ENCODE data around the gene ASPM.

DNA sequence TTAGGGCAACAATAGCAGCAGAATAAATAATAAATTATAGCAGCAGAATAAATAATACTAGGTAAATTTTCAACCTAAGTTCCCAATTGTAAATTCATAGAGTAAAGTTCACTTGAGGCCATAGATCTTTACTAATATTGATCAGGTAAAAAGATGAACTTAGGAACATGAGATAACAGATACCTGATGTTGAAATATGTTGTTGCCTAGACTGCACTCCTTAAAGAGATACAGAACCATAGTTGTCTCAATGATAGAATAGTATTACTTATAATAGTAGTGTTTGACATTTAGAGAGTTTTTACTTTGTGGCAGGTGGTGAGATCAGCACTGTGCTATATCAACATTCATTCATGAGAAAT is 79.0 kb downstream of the ASPM start:
- TF ChIP-seq, protein P1, sequence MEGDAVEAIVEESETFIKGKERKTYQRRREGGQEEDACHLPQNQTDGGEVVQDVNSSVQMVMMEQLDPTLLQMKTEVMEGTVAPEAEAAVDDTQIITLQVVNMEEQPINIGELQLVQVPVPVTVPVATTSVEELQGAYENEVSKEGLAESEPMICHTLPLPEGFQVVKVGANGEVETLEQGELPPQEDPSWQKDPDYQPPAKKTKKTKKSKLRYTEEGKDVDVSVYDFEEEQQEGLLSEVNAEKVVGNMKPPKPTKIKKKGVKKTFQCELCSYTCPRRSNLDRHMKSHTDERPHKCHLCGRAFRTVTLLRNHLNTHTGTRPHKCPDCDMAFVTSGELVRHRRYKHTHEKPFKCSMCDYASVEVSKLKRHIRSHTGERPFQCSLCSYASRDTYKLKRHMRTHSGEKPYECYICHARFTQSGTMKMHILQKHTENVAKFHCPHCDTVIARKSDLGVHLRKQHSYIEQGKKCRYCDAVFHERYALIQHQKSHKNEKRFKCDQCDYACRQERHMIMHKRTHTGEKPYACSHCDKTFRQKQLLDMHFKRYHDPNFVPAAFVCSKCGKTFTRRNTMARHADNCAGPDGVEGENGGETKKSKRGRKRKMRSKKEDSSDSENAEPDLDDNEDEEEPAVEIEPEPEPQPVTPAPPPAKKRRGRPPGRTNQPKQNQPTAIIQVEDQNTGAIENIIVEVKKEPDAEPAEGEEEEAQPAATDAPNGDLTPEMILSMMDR (IDR thresholded peaks at IDR 0.05) = no peak
- TF ChIP-seq EZH2 (IDR thresholded peaks at IDR 0.05; ENCODE audit: borderline replicate concordance, insufficient read depth, low read depth, low read length, poor library complexity, severe bottlenecking) = no peak

Data from B cell (primary cell).